Bronchus fibroblast of lung (primary cell): ENCODE data around the gene PREP. TPM values are rescaled to one million over a fixed set of nuclear protein-coding genes. Genes with fewer than 3 reads are reported as not detected.

ENCODE experiments used
- total RNA-seq: library from RNA; depleted of rRNA; stranded (reverse); fragments of >200 nt; gene quantifications from 2 replicates; pipeline ENCODE4 v1.2.3, GENCODE V29; 2015

The PREP gene
- total RNA-seq: 14.0 and 15.5 TPM in 2 replicates

GRCh38 chr6:105402939-105403935, at the start of gene PREP:
Gene PREP, minus strand, starts transcription at chr6:105403082. Its CDS starts 191 bp downstream, at chr6:105402891.

Other genes starting within 250 kb of the PREP start
- gene POPDC3, start 223.1 kb downstream of the PREP start, total RNA-seq: 5.5 and 7.7 TPM in 2 replicates